ENCODE measurements around the gene DPP10. TPM values are rescaled to one million over a fixed set of nuclear protein-coding genes. Genes with fewer than 3 reads are reported as not detected.
A peak's percentile ranks its signal among the peaks of the same experiment; 100 is the strongest.
"Not testable (repeated sequence)": the region's sequence is repeated elsewhere in the genome, so short reads cannot be mapped to it uniquely, and the experiment has no call there.

Gene DPP10
- total and polyA plus RNA-seq, 9 donors = 0.26 to 2.1 (median 0.83) TPM

- DNase-seq = no peak
- Histone ChIP-seq H3K36me3 (ENCODE audit: control insufficient read depth, insufficient read depth, low read length) (no peaks in the 10 kb centered on the region), H3K27ac (ENCODE audit: low read length) (no peak overlapping the region), H3K9me3 (replicated peaks; ENCODE audit: control insufficient read depth, low read depth, low read length) (no peaks in the 10 kb centered on the region), H3K4me3 (ENCODE audit: low read length) (no peak overlapping the region), H3K27me3 (ENCODE audit: control insufficient read depth, insufficient read depth, low read length) (no peaks in the 10 kb centered on the region), H3K4me1 (ENCODE audit: control insufficient read depth, insufficient read depth, low read length) (no peaks in the 10 kb centered on the region)
- WGBS (ENCODE audit: insufficient coverage) = 80% methylated on average over 1 of the region's 3 CpGs
These were observed 292.7 kb downstream of the DPP10 start for GRCh38 chr2:114735126-114735525.

GRCh38 chr2:114742245-114742644 lies 299.8 kb downstream of the DPP10 start:
- no CpG with 5 or more reads among the region's 1 CpG for WGBS (ENCODE audit: insufficient coverage)
- Histone ChIP-seq H3K4me3 (ENCODE audit: low read length) (no peak overlapping the region), H3K27me3 (ENCODE audit: control insufficient read depth, insufficient read depth, low read length) (no peaks in the 10 kb centered on the region), H3K9me3 (replicated peaks; ENCODE audit: control insufficient read depth, low read depth, low read length) (no peaks in the 10 kb centered on the region), H3K27ac (ENCODE audit: low read length) (no peak overlapping the region), H3K36me3 (ENCODE audit: control insufficient read depth, insufficient read depth, low read length) (no peaks in the 10 kb centered on the region), H3K4me1 (ENCODE audit: control insufficient read depth, insufficient read depth, low read length) (no peaks in the 10 kb centered on the region)
- no peak for DNase-seq

GRCh38 chr2:114745700-114746099 lies 303.3 kb downstream of the DPP10 start:
- H3K4me3 ChIP-seq (ENCODE audit: low read length) = no peak overlapping the region
- H3K27me3 ChIP-seq (ENCODE audit: control insufficient read depth, insufficient read depth, low read length) = no peaks in the 10 kb centered on the region
- DNase-seq = peak; percentile 1
- no peaks in the 10 kb centered on the region for H3K36me3 ChIP-seq (ENCODE audit: control insufficient read depth, insufficient read depth, low read length)
- no peak overlapping the region for H3K27ac ChIP-seq (ENCODE audit: low read length)
- 44% methylated on average over 2 of the region's 2 CpGs for WGBS (ENCODE audit: insufficient coverage)
- H3K4me1 ChIP-seq (ENCODE audit: control insufficient read depth, insufficient read depth, low read length) = no peaks in the 10 kb centered on the region
- no peaks in the 10 kb centered on the region for H3K9me3 ChIP-seq (replicated peaks; ENCODE audit: control insufficient read depth, low read depth, low read length)

- H3K4me1 ChIP-seq (ENCODE audit: control insufficient read depth, insufficient read depth, low read length); H3K36me3 ChIP-seq (ENCODE audit: control insufficient read depth, insufficient read depth, low read length); H3K27ac ChIP-seq (ENCODE audit: low read length); H3K27me3 ChIP-seq (ENCODE audit: control insufficient read depth, insufficient read depth, low read length); H3K9me3 ChIP-seq (replicated peaks; ENCODE audit: control insufficient read depth, low read depth, low read length); H3K4me3 ChIP-seq (ENCODE audit: low read length); DNase-seq: not testable (repeated sequence)
- 80% methylated on average over 1 of the region's 5 CpGs for WGBS (ENCODE audit: insufficient coverage)
These were observed 305.7 kb downstream of the DPP10 start for GRCh38 chr2:114748175-114748574.

- 86% methylated on average over 1 of the region's 4 CpGs for WGBS (ENCODE audit: insufficient coverage)
- DNase-seq = no peak
- H3K27me3 ChIP-seq (ENCODE audit: control insufficient read depth, insufficient read depth, low read length) = no peaks in the 10 kb centered on the region
- no peak overlapping the region for H3K27ac ChIP-seq (ENCODE audit: low read length)
- no peaks in the 10 kb centered on the region for H3K4me1 ChIP-seq (ENCODE audit: control insufficient read depth, insufficient read depth, low read length)
- no peaks in the 10 kb centered on the region for H3K36me3 ChIP-seq (ENCODE audit: control insufficient read depth, insufficient read depth, low read length)
- no peaks in the 10 kb centered on the region for H3K9me3 ChIP-seq (replicated peaks; ENCODE audit: control insufficient read depth, low read depth, low read length)
- H3K4me3 ChIP-seq (ENCODE audit: low read length) = no peak overlapping the region
These were observed 310.0 kb downstream of the DPP10 start for GRCh38 chr2:114752425-114752824.

- no peaks in the 10 kb centered on the region for H3K36me3 ChIP-seq (ENCODE audit: control insufficient read depth, insufficient read depth, low read length)
- WGBS (ENCODE audit: insufficient coverage) = no CpG with 5 or more reads among the region's 2 CpGs
These were observed 310.7 kb downstream of the DPP10 start for GRCh38 chr2:114753145-114753544.

GRCh38 chr2:114754907-114755563 lies 312.6 kb downstream of the DPP10 start:
- no peaks in the 10 kb centered on the region for H3K4me1 ChIP-seq (ENCODE audit: control insufficient read depth, insufficient read depth, low read length)
- H3K27me3 ChIP-seq (ENCODE audit: control insufficient read depth, insufficient read depth, low read length) = no peaks in the 10 kb centered on the region
- no peaks in the 10 kb centered on the region for H3K36me3 ChIP-seq (ENCODE audit: control insufficient read depth, insufficient read depth, low read length)
- WGBS (ENCODE audit: insufficient coverage) = 100% methylated on average over 1 of the region's 3 CpGs
- H3K27ac ChIP-seq (ENCODE audit: low read length) = no peak overlapping the region
- H3K9me3 ChIP-seq (replicated peaks; ENCODE audit: control insufficient read depth, low read depth, low read length) = no peaks in the 10 kb centered on the region
- no peak for DNase-seq
- no peak overlapping the region for H3K4me3 ChIP-seq (ENCODE audit: low read length)

More at GRCh38 chr2:114753145-114753544, 310.7 kb downstream of the DPP10 start:
- H3K27me3 ChIP-seq (ENCODE audit: control insufficient read depth, insufficient read depth, low read length) = no peaks in the 10 kb centered on the region
- no peak for DNase-seq
- no peaks in the 10 kb centered on the region for H3K4me1 ChIP-seq (ENCODE audit: control insufficient read depth, insufficient read depth, low read length)
- H3K27ac ChIP-seq (ENCODE audit: low read length) = no peak overlapping the region
- H3K4me3 ChIP-seq (ENCODE audit: low read length) = no peak overlapping the region
- no peaks in the 10 kb centered on the region for H3K9me3 ChIP-seq (replicated peaks; ENCODE audit: control insufficient read depth, low read depth, low read length)

GRCh38 chr2:114762376-114762775 lies 319.9 kb downstream of the DPP10 start:
- no peaks in the 10 kb centered on the region for H3K9me3 ChIP-seq (replicated peaks; ENCODE audit: control insufficient read depth, low read depth, low read length)
- H3K4me3 ChIP-seq (ENCODE audit: low read length) = no peak overlapping the region
- peak; percentile 25 for DNase-seq
- H3K27me3 ChIP-seq (ENCODE audit: control insufficient read depth, insufficient read depth, low read length) = no peaks in the 10 kb centered on the region
- no peaks in the 10 kb centered on the region for H3K4me1 ChIP-seq (ENCODE audit: control insufficient read depth, insufficient read depth, low read length)
- WGBS (ENCODE audit: insufficient coverage) = no CpG with 5 or more reads among the region's 1 CpG
- no peak overlapping the region for H3K27ac ChIP-seq (ENCODE audit: low read length)
- H3K36me3 ChIP-seq (ENCODE audit: control insufficient read depth, insufficient read depth, low read length) = no peaks in the 10 kb centered on the region

GRCh38 chr2:114762986-114763385 lies 320.5 kb downstream of the DPP10 start:
- no peak overlapping the region for H3K4me3 ChIP-seq (ENCODE audit: low read length)
- H3K4me1 ChIP-seq (ENCODE audit: control insufficient read depth, insufficient read depth, low read length) = no peaks in the 10 kb centered on the region
- no peak overlapping the region for H3K27ac ChIP-seq (ENCODE audit: low read length)
- DNase-seq = no peak
- no peaks in the 10 kb centered on the region for H3K27me3 ChIP-seq (ENCODE audit: control insufficient read depth, insufficient read depth, low read length)
- H3K36me3 ChIP-seq (ENCODE audit: control insufficient read depth, insufficient read depth, low read length) = no peaks in the 10 kb centered on the region
- no peaks in the 10 kb centered on the region for H3K9me3 ChIP-seq (replicated peaks; ENCODE audit: control insufficient read depth, low read depth, low read length)
- WGBS (ENCODE audit: insufficient coverage) = 32% methylated on average over 3 of the region's 6 CpGs

- H3K4me3 ChIP-seq (ENCODE audit: low read length) = no peak overlapping the region
- WGBS (ENCODE audit: insufficient coverage) = no CpG with 5 or more reads among the region's 4 CpGs
- DNase-seq = no peak
- no peaks in the 10 kb centered on the region for H3K36me3 ChIP-seq (ENCODE audit: control insufficient read depth, insufficient read depth, low read length)
- no peak overlapping the region for H3K27ac ChIP-seq (ENCODE audit: low read length)
- no peaks in the 10 kb centered on the region for H3K4me1 ChIP-seq (ENCODE audit: control insufficient read depth, insufficient read depth, low read length)
- no peaks in the 10 kb centered on the region for H3K27me3 ChIP-seq (ENCODE audit: control insufficient read depth, insufficient read depth, low read length)
- no peaks in the 10 kb centered on the region for H3K9me3 ChIP-seq (replicated peaks; ENCODE audit: control insufficient read depth, low read depth, low read length)
These were observed 326.7 kb downstream of the DPP10 start for GRCh38 chr2:114769110-114769509.

GRCh38 chr2:114769991-114770390 lies 327.6 kb downstream of the DPP10 start:
- DNase-seq = no peak
- H3K4me1 ChIP-seq (ENCODE audit: control insufficient read depth, insufficient read depth, low read length) = no peaks in the 10 kb centered on the region
- H3K27ac ChIP-seq (ENCODE audit: low read length) = no peak overlapping the region
- no peaks in the 10 kb centered on the region for H3K36me3 ChIP-seq (ENCODE audit: control insufficient read depth, insufficient read depth, low read length)
- H3K4me3 ChIP-seq (ENCODE audit: low read length) = no peak overlapping the region
- H3K27me3 ChIP-seq (ENCODE audit: control insufficient read depth, insufficient read depth, low read length) = no peaks in the 10 kb centered on the region
- 80% methylated on average over 1 of the region's 2 CpGs for WGBS (ENCODE audit: insufficient coverage)
- no peaks in the 10 kb centered on the region for H3K9me3 ChIP-seq (replicated peaks; ENCODE audit: control insufficient read depth, low read depth, low read length)

Measured in muscle of leg (tissue), 11 donors.